H1 (cell line): ENCODE measurements around the gene GREB1. TPM values are rescaled to one million over a fixed set of nuclear protein-coding genes. Genes with fewer than 3 reads are reported as not detected.

Experiments used
- CTCF ChIA-PET: fragments of 300-600 bp; sonication (Branson Sonifier 250); formaldehyde crosslinking; loops from one replicate; lab custom pipeline; 2021; ENCODE audit not compliant: partially characterized antibody; lab: Charles Lee
- POLR2A ChIA-PET: fragments of 300-600 bp; sonication (Branson Sonifier 250); formaldehyde crosslinking; loops from one replicate; lab custom pipeline; 2021; ENCODE audit warnings: inconsistent platforms; ENCODE audit not compliant: partially characterized antibody; lab: Charles Lee
- DNase-seq, 2 experiments: peaks; one replicate each; pipeline versions ENCODE4 v3.0.0 to v3.0.0-alpha.2; 2010 to 2022; ENCODE audit warnings: low spot score in 2 of 2, low read depth in 1 of 2, mixed read lengths in 1 of 2
- FAIRE-seq: peaks from 2 replicates; lab custom pipeline; 2011; peaks lifted over from hg19 to GRCh38; lab: Jason Lieb, UNC
- H2AFZ ChIP-seq: 2 replicates; pipeline ENCODE4 v1.8.1; 2012; ENCODE audit warnings: low read length, inconsistent platforms
- H2AK5ac ChIP-seq: 2 replicates; pipeline ENCODE4 v1.6.1; 2013; ENCODE audit warnings: low read depth, low read length
- H2BK120ac ChIP-seq: replicated peaks from 2 replicates; pipeline ENCODE3; 2013; ENCODE audit warnings: low read depth, low read length, inconsistent platforms
- H2BK12ac ChIP-seq: 2 replicates; pipeline ENCODE4 v1.6.1; 2013; ENCODE audit warnings: low read depth, low read length
- H2BK15ac ChIP-seq: 2 replicates; pipeline ENCODE4 v1.6.1; 2013; ENCODE audit warnings: low read length
- H2BK20ac ChIP-seq: 2 replicates; pipeline ENCODE4 v1.6.1; 2013; ENCODE audit warnings: low read length
- H2BK5ac ChIP-seq: 2 replicates; pipeline ENCODE4 v1.6.1; 2013; ENCODE audit warnings: low read depth, low read length
- H3K14ac ChIP-seq: 2 replicates; pipeline ENCODE4 v1.6.1; 2013; ENCODE audit warnings: inconsistent platforms; ENCODE audit not compliant: insufficient read length
- H3K18ac ChIP-seq: 2 replicates; pipeline ENCODE4 v1.6.1; 2013; ENCODE audit warnings: low read length; ENCODE audit errors: extremely low read depth
- H3K23ac ChIP-seq: 2 replicates; pipeline ENCODE4 v1.6.1; 2013; ENCODE audit warnings: inconsistent platforms; ENCODE audit not compliant: insufficient read length
- H3K23me2 ChIP-seq: 2 replicates; pipeline ENCODE4 v1.6.1; 2013; ENCODE audit warnings: low read depth, low read length
- H3K27ac ChIP-seq: 2 replicates; pipeline ENCODE4 v1.6.1; 2011; ENCODE audit warnings: low read depth, low read length, inconsistent platforms
- H3K27me3 ChIP-seq, 4 experiments: replicated peaks in 1 of 4; 1 replicate in 1 of 4; 2 replicates in 3 of 4; pipeline versions ENCODE4 v1.6.1 to v1.8.1; 2011 to 2013; ENCODE audit warnings: low read length in 3 of 4, mild to moderate bottlenecking in 3 of 4, inconsistent platforms in 2 of 4, mixed read lengths in 2 of 4, moderate library complexity in 1 of 4; ENCODE audit not compliant: control insufficient read depth in 3 of 4, insufficient read depth in 3 of 4; ENCODE audit errors: extremely low read depth in 1 of 4
- H3K36me3 ChIP-seq, 4 experiments: 2 replicates each; pipeline versions ENCODE4 v1.6.1 to v1.8.1; 2011 to 2013; ENCODE audit warnings: mild to moderate bottlenecking in 4 of 4, low read length in 3 of 4, moderate library complexity in 2 of 4, control low read depth in 1 of 4, inconsistent platforms in 1 of 4; ENCODE audit not compliant: insufficient read depth in 4 of 4, control insufficient read depth in 2 of 4
- H3K4ac ChIP-seq: replicated peaks from 2 replicates; pipeline ENCODE3; 2013; ENCODE audit warnings: low read length, low read depth, mixed read lengths, inconsistent platforms; ENCODE audit not compliant: insufficient read length
- H3K4me1 ChIP-seq, 4 experiments: replicated peaks in 1 of 4; 1 replicate in 1 of 4; 2 replicates in 3 of 4; pipeline versions ENCODE4 v1.6.1 to v1.8.1; 2011 to 2013; ENCODE audit warnings: low read length in 3 of 4, inconsistent platforms in 2 of 4, mixed read lengths in 1 of 4; ENCODE audit not compliant: insufficient read depth in 4 of 4, control insufficient read depth in 3 of 4
- H3K4me2 ChIP-seq, 2 experiments: 2 replicates each; pipeline versions ENCODE4 v1.6.1 to v1.8.1; 2011 to 2013; ENCODE audit warnings: low read depth in 2 of 2, low read length in 2 of 2, control low read depth in 1 of 2, inconsistent platforms in 1 of 2, mild to moderate bottlenecking in 1 of 2; ENCODE audit not compliant: insufficient read depth in 1 of 2
- H3K4me3 ChIP-seq, 4 experiments: fragments of 200-600, 300-600 bp in 1 of 4; sonication (generic), shearing (Covaris generic), sonication (Bioruptor Twin) in 1 of 4; 2 replicates each; pipeline versions ENCODE4 v1.5.1 to v1.8.1; 2011 to 2016; ENCODE audit warnings: low read length in 4 of 4, low read depth in 3 of 4, control low read depth in 2 of 4, inconsistent platforms in 2 of 4, mild to moderate bottlenecking in 2 of 4, mixed read lengths in 1 of 4, moderate library complexity in 1 of 4; ENCODE audit not compliant: insufficient read depth in 2 of 4; ENCODE audit errors: extremely low read depth in 1 of 4
- H3K56ac ChIP-seq: replicated peaks from 2 replicates; pipeline ENCODE3; 2013; ENCODE audit warnings: low read depth, mild to moderate bottlenecking, mixed read lengths, low read length, inconsistent platforms; ENCODE audit not compliant: insufficient read length
- H3K79me1 ChIP-seq: 2 replicates; pipeline ENCODE4 v1.6.1; 2013; ENCODE audit warnings: low read depth, low read length, control low read depth
- H3K79me2 ChIP-seq, 2 experiments: 2 replicates each; pipeline versions ENCODE4 v1.6.1 to v1.8.1; 2012 to 2013; ENCODE audit warnings: low read length in 2 of 2, mild to moderate bottlenecking in 2 of 2, inconsistent platforms in 1 of 2; ENCODE audit not compliant: insufficient read depth in 2 of 2, control insufficient read depth in 1 of 2
- H3K9ac ChIP-seq, 4 experiments: replicated peaks in 1 of 4; 1 replicate in 1 of 4; 2 replicates in 3 of 4; pipeline versions ENCODE4 v1.6.1 to v1.8.1; 2011 to 2013; ENCODE audit warnings: low read depth in 3 of 4, low read length in 3 of 4, control low read depth in 2 of 4, mild to moderate bottlenecking in 2 of 4, moderate library complexity in 2 of 4, inconsistent platforms in 1 of 4; ENCODE audit errors: extremely low read depth in 1 of 4
- H3K9me3 ChIP-seq, 2 experiments: 2 replicates each; pipeline versions ENCODE4 v1.6.1 to v1.8.1; 2012 to 2013; ENCODE audit warnings: mild to moderate bottlenecking in 2 of 2, moderate library complexity in 2 of 2, control low read depth in 1 of 2, inconsistent platforms in 1 of 2, low read depth in 1 of 2, low read length in 1 of 2, mixed read lengths in 1 of 2; ENCODE audit not compliant: insufficient read depth in 2 of 2
- H4K20me1 ChIP-seq, 2 experiments: replicated peaks in 1 of 2; 2 replicates each; pipeline versions ENCODE3 to v1.8.1; 2011 to 2013; ENCODE audit warnings: inconsistent platforms in 2 of 2, low read length in 2 of 2, mild to moderate bottlenecking in 1 of 2; ENCODE audit not compliant: insufficient read depth in 2 of 2, control insufficient read depth in 1 of 2
- H4K5ac ChIP-seq: 2 replicates; pipeline ENCODE4 v1.6.1; 2013; ENCODE audit warnings: low read length, low read depth, mixed read lengths, inconsistent platforms; ENCODE audit not compliant: insufficient read length
- H4K8ac ChIP-seq: 2 replicates; pipeline ENCODE4 v1.8.0; 2013; ENCODE audit warnings: mild to moderate bottlenecking, moderate library complexity, low read length, inconsistent platforms; ENCODE audit not compliant: insufficient read depth; ENCODE audit errors: extremely low read depth
- H4K91ac ChIP-seq: replicated peaks from 2 replicates; pipeline ENCODE3; 2013; ENCODE audit warnings: low read length, mixed read lengths, inconsistent platforms; ENCODE audit not compliant: insufficient read length
- ATF2 ChIP-seq: IDR thresholded peaks from 2 replicates; pipeline ENCODE4 v1.6.1; 2012; ENCODE audit warnings: low read length, inconsistent platforms
- CTCF ChIP-seq, 3 experiments: IDR thresholded peaks; 1 replicate in 2 of 3; 2 replicates in 1 of 3; pipeline versions ENCODE4 v1.5.1 to v1.6.1; 2011; ENCODE audit warnings: low read length in 3 of 3, mild to moderate bottlenecking in 3 of 3, inconsistent platforms in 2 of 3, low read depth in 1 of 3, moderate library complexity in 1 of 3; ENCODE audit not compliant: insufficient read depth in 1 of 3; ENCODE audit errors: control extremely low read depth in 1 of 3
- KDM1A ChIP-seq: fragments of 200-600, 300-600 bp; sonication (generic); IDR thresholded peaks from 2 replicates; pipeline ENCODE4 v1.7.1; 2016; ENCODE audit warnings: mild to moderate bottlenecking, low read length, borderline replicate concordance
- TCF12 ChIP-seq: IDR thresholded peaks from 2 replicates; pipeline ENCODE4 v1.6.1; 2011; ENCODE audit warnings: low read depth, mild to moderate bottlenecking, low read length
- WGBS, 2 experiments: shearing (Covaris generic) in 1 of 2; methylation state at CpG; one replicate each; pipeline versions ENCODE4 v1.1.6 to v1.1.7; 2013 to 2015; ENCODE audit warnings: low lambda C conversion rate in 2 of 2, mixed read lengths in 2 of 2, inconsistent platforms in 1 of 2, low coverage in 1 of 2, missing lambda C conversion rate in 1 of 2; ENCODE audit not compliant: insufficient replicate concordance in 2 of 2, insufficient coverage in 1 of 2, insufficient read length in 1 of 2; ENCODE audit errors: extremely low coverage in 1 of 2, missing lambda C conversion rate in 1 of 2; 5-methylcytosine and 5-hydroxymethylcytosine counted together
- polyA plus RNA-seq, 7 experiments: library from polyadenylated mRNA; depleted of rRNA in 3 of 7; stranded (reverse) in 5 of 7; unstranded in 2 of 7; fragments of >200 nt in 5 of 7; fragments of 200-250 nt in 2 of 7; gene quantifications; 1 replicate in 5 of 7; 2 replicates in 1 of 7; 4 replicates in 1 of 7; pipeline versions ENCODE4 v1.2.1 to v1.2.3, GENCODE V29; 2011 to 2013; ENCODE audit warnings: missing spikeins in 2 of 7, mixed read lengths in 2 of 7
- total RNA-seq: library from RNA; stranded (reverse); fragmentation: NEBNext Ultra II Directional; extraction: Animal tissue kit (Norgen Biotek cat#: 25700); gene quantifications from 2 replicates; pipeline ENCODE4 v1.2.1, GENCODE V29; 2021

GREB1 gene
- total and polyA plus RNA-seq, 2 of the 8 experiments (the other 6 are each of a cell fraction or from before 2014, with no cell fraction given): 7.9 to 43.4 TPM

- CTCF ChIA-PET: interaction anchor here (0.6 to 22.6 kb wide), 11 partner anchors 9 to 63 kb away, joined by 3 to 377 read pairs (median 25); no protein-coding TSS in a partner anchor
- H3K9ac ChIP-seq: no peak overlapping the region
- no peak overlapping the region for H4K91ac ChIP-seq
- no peak overlapping the region for H2BK120ac ChIP-seq
- no peak overlapping the region for H4K8ac ChIP-seq
- no peak overlapping the region for H2AFZ ChIP-seq
- H3K23ac ChIP-seq: no peak overlapping the region
- DNase-seq (no peak), FAIRE-seq (no peak)
- H3K4me1 ChIP-seq: peaks cover 0 to 3% (median 2%) of the 10 kb centered on the region in 4 experiments; a peak in 2 of 7 replicates
- peaks cover 7% of the 10 kb centered on the region for H3K79me1 ChIP-seq
- H3K4ac ChIP-seq: no peak overlapping the region
- no peak overlapping the region for H3K4me2 ChIP-seq
- H2AK5ac ChIP-seq: no peak overlapping the region
- no peak overlapping the region for H3K14ac ChIP-seq
- no peak overlapping the region for H2BK20ac ChIP-seq
- H2BK5ac ChIP-seq: no peak overlapping the region
- no peak overlapping the region for H3K4me3 ChIP-seq
- no peak overlapping the region for H3K27ac ChIP-seq
- H2BK15ac ChIP-seq: no peak overlapping the region
- no peaks in the 10 kb centered on the region for H3K9me3 ChIP-seq
- POLR2A ChIA-PET: interaction anchor here (0.7 to 0.9 kb wide), 2 partner anchors 25 kb away, joined by 3 read pairs; no protein-coding TSS in a partner anchor
- 85% methylated on average over 10 of the region's 10 CpGs; no CpG with 5 or more reads in 1 of the 2 experiments for WGBS, 2 experiments
- no peak overlapping the region for H2BK12ac ChIP-seq
- no peaks in the 10 kb centered on the region for H3K27me3 ChIP-seq
- no peak overlapping the region for H3K18ac ChIP-seq
- H3K23me2 ChIP-seq: no peaks in the 10 kb centered on the region
- no peak overlapping the region for H3K56ac ChIP-seq
- no peak overlapping the region for H4K5ac ChIP-seq
- H3K36me3 ChIP-seq: no peaks in the 10 kb centered on the region
- no peaks in the 10 kb centered on the region for H3K79me2 ChIP-seq
- H4K20me1 ChIP-seq: peaks cover 0 to 3% of the 10 kb centered on the region in 2 experiments
- TF ChIP-seq TCF12: no peak
- TF ChIP-seq CTCF (IDR thresholded peaks at IDR 0.05; ENCODE audit: control extremely low read depth in 1 of 3, insufficient read depth in 1 of 3, low read depth in 1 of 3, low read length in 3 of 3): no peak
- TF ChIP-seq ATF2: no peak
- no peak for TF ChIP-seq KDM1A
Measured at GRCh38 chr2:11532416-11533055, 1.3 kb upstream of the GREB1 start.
